Muscle layer of duodenum (tissue), 2 donors: ENCODE results near the gene YWHAG.
"Not testable (repeated sequence)": the region's sequence is repeated elsewhere in the genome, so short reads cannot be mapped to it uniquely, and the experiment has no call there.

Source experiments
- H3K27ac ChIP-seq: one replicate; pipeline ENCODE4 v1.7.0; 2013; ENCODE audit warnings: mild to moderate bottlenecking, low read length
- H3K27me3 ChIP-seq: one replicate; pipeline ENCODE4 v1.7.0; 2013; ENCODE audit warnings: low read depth, mild to moderate bottlenecking, control low read depth, low read length
- H3K36me3 ChIP-seq, 2 donors: one replicate each; pipeline ENCODE4 v1.7.0; 2013; ENCODE audit warnings: low read length in 2 of 2, control low read depth in 1 of 2, mild to moderate bottlenecking in 1 of 2; ENCODE audit not compliant: insufficient read depth in 2 of 2, control insufficient read depth in 1 of 2
- H3K4me1 ChIP-seq, 2 donors: one replicate each; pipeline ENCODE4 v1.7.0; 2013; ENCODE audit warnings: low read length in 2 of 2, mild to moderate bottlenecking in 2 of 2, control low read depth in 1 of 2, moderate library complexity in 1 of 2; ENCODE audit not compliant: insufficient read depth in 2 of 2, control insufficient read depth in 1 of 2
- H3K4me3 ChIP-seq, 2 donors: one replicate each; pipeline ENCODE4 v1.7.0; 2013; ENCODE audit warnings: low read length in 2 of 2, low read depth in 1 of 2, mild to moderate bottlenecking in 1 of 2
- H3K9me3 ChIP-seq, 2 donors: one replicate each; pipeline ENCODE4 v1.7.0; 2013; ENCODE audit warnings: low read length in 2 of 2, control low read depth in 1 of 2, mild to moderate bottlenecking in 1 of 2; ENCODE audit not compliant: control insufficient read depth in 1 of 2
- donor health status: healthy.

The YWHAG gene

DNA sequence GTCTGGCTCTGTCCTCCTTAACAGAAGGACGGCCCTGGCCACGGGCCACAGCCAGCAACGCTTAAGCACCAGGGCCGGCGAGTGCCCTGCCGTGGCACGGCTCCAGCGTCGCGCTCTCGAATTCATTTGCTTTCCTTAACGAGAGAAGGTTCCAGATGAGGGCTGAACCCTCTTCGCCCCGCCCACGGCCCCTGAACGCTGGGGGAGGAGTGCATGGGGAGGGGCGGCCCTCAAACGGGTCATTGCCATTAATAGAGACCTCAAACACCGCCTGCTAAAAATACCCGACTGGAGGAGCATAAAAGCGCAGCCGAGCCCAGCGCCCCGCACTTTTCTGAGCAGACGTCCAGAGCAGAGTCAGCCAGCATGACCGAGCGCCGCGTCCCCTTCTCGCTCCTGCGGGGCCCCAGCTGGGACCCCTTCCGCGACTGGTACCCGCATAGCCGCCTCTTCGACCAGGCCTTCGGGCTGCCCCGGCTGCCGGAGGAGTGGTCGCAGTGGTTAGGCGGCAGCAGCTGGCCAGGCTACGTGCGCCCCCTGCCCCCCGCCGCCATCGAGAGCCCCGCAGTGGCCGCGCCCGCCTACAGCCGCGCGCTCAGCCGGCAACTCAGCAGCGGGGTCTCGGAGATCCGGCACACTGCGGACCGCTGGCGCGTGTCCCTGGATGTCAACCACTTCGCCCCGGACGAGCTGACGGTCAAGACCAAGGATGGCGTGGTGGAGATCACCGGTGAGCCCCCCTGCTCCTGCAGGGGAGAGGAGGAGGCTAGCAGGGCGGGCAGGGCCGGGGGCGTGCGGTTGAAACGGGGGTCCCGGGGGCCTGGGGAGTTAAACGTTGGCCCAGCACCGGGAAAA lies 56.2 kb downstream of the YWHAG start, which contains the start of gene HSPB1:
Gene HSPB1 (plus strand): TSS at position 327 of the 855 bp plus-strand sequence. CDS start 40 bp downstream, at position 367.
- H3K4me1 ChIP-seq = peaks cover 6 to 32% of the 10 kb centered on the region in 2 donors
- H3K4me3 ChIP-seq = peak within 1 kb of the TSS; percentile 67 to 95
- H3K27ac ChIP-seq = peak within 1 kb of the TSS; percentile 82
- H3K27me3 ChIP-seq = no peaks in the 10 kb centered on the region
- no peaks in the 10 kb centered on the region for H3K9me3 ChIP-seq
- peaks cover 0 to 7% of the 10 kb centered on the region in 2 donors for H3K36me3 ChIP-seq

DNA sequence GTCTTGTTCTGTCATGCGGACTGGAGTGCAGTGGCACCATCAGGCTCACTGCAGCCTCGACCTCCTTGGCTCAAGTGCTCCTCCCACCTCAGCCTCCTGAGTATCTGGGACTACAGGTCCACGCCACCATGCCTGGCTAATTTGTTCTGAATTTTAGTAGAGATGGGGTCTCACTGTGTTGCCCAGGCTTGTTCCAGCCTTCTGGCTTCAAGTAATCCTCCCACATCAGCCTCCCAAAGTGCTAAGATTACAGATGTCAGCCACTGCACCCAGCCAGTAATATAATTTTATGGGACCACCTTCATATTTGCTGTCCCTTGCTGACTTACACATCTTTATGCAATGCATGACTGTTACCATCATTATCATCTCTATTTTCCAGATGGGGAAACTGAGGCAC lies 57.8 kb downstream of the YWHAG start:
- Histone ChIP-seq H3K27me3 (no peaks in the 10 kb centered on the region), H3K4me1 (peaks cover 9 to 21% of the 10 kb centered on the region in 2 donors), H3K9me3 (no peaks in the 10 kb centered on the region), H3K4me3 (no peak overlapping the region), H3K36me3 (peaks cover 0 to 7% of the 10 kb centered on the region in 2 donors), H3K27ac (no peak overlapping the region)

- H3K27me3 ChIP-seq = no peaks in the 10 kb centered on the region
- no peak overlapping the region for H3K4me3 ChIP-seq
- H3K27ac ChIP-seq = peak overlapping the region; percentile 47
- no peaks in the 10 kb centered on the region for H3K9me3 ChIP-seq
- H3K36me3 ChIP-seq = peaks cover 0 to 7% of the 10 kb centered on the region in 2 donors
- peaks cover 9 to 19% of the 10 kb centered on the region in 2 donors for H3K4me1 ChIP-seq
Observed at GRCh38 chr7:76300166-76300731, 58.5 kb downstream of the YWHAG start.

DNA sequence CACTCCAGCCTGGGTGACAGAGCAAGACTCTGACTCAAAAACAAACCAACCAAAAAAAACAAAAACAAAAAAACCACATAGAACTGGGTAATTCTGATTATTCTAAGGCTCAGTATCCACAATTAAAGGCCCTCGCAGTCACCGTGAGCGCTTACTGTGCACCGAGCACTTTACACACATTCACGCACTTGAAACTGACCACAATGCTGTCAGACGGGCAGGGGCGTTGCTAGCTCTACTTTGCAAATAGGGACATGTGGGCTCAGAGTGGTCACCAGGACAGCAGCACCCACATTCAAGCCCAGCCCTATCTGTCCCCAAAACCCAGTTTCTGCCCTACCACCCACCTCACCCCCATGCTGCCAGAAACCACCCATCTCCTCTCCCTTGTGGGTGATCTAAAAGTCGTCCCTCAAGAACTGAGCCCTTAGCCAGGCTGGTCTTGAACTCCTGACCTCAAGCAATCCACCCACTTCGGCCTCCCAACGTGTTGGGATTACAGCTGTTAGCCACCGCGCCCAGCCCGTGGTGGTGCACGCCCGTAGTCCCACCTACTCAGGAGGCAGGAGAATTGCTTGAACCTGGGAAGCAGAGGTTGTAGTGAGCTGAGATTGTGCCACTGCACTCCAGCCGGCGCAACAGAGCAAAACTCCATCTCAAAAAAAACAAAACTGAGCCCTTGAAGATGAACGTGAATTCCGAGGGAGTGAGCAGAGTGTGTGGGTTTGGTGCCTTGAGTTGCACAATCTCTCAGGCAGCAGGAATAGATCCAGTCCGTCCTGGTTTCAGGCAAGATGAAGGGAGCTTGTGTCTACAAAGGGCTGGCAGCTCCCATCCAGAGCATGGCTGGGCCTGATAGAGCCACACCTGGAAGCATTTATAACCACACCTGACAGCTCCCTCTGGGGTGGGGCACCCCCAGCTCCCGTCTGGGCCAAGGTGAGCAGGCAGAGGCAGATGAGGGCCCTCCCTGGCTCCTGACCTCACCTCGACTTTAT lies 61.7 kb downstream of the YWHAG start:
- no peaks in the 10 kb centered on the region for H3K27me3 ChIP-seq
- H3K4me1 ChIP-seq = peaks cover 4 to 32% of the 10 kb centered on the region in 2 donors
- peaks cover 0 to 4% of the 10 kb centered on the region in 2 donors for H3K36me3 ChIP-seq
- peak overlapping the region in 1 of 2 donors; percentile 0 for H3K4me3 ChIP-seq
- H3K27ac ChIP-seq = peak overlapping the region; percentile 94
- H3K9me3 ChIP-seq = no peaks in the 10 kb centered on the region

DNA sequence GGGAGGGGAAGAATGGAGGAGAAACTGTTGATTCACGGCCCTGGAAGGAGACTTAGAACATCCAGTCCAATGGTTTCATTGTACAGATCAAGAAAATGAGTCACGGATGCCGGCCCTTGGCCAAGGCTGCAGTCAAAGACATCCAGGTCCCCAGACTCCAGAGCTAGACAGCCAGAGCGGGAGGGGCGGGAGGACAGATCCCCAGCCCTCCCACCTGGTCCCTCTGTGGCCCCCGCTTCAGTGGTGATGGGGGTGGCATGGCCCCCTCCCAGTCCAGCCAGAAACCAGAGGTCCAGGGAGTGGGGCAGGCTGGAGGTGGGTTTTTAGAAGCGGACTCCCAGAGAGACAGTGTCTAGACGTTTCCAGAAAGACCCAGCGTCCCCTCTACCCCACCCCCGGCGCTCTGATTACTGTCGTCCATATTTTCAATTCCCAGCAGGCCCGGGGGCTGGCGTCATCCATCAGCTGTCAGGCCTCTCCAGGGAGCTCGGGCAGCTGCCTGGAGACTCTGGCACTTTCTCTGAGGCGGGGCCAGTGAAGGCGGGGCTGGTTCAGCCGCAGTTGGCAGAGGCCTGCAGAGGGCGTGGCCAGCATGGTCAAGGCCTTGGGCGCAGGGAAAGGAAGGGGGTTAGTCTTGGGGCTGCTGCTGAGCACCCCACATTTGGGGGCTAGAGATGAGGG lies 64.3 kb downstream of the YWHAG start:
- H3K27me3 ChIP-seq = no peaks in the 10 kb centered on the region
- H3K9me3 ChIP-seq = no peaks in the 10 kb centered on the region
- H3K36me3 ChIP-seq = peaks cover 0 to 4% of the 10 kb centered on the region in 2 donors
- H3K4me3 ChIP-seq = peak overlapping the region in 1 of 2 donors; percentile 52
- peaks cover 4 to 41% of the 10 kb centered on the region in 2 donors for H3K4me1 ChIP-seq
- peak overlapping the region; percentile 90 for H3K27ac ChIP-seq

GRCh38 chr7:76293407-76293901 lies 65.3 kb downstream of the YWHAG start:
- Histone ChIP-seq H3K4me3 (peak overlapping the region in 1 of 2 donors; percentile 52), H3K4me1 (peaks cover 4 to 41% of the 10 kb centered on the region in 2 donors), H3K36me3 (peaks cover 0 to 4% of the 10 kb centered on the region in 2 donors), H3K9me3 (no peaks in the 10 kb centered on the region), H3K27ac (peak overlapping the region; percentile 90), H3K27me3 (no peaks in the 10 kb centered on the region)

GRCh38 chr7:76292911-76293310 lies 65.9 kb downstream of the YWHAG start:
- not testable (repeated sequence) for H3K27me3 ChIP-seq, H3K36me3 ChIP-seq, H3K9me3 ChIP-seq
- Histone ChIP-seq H3K27ac (peak overlapping the region; percentile 90), H3K4me3 (peak overlapping the region in 1 of 2 donors; percentile 52), H3K4me1 (peaks cover 4 to 41% of the 10 kb centered on the region in 2 donors)

GRCh38 chr7:76292213-76292573 lies 66.6 kb downstream of the YWHAG start:
- Histone ChIP-seq H3K27ac (peak overlapping the region; percentile 96), H3K4me3 (peak overlapping the region; percentile 37 to 50), H3K36me3 (peaks cover 0 to 4% of the 10 kb centered on the region in 2 donors), H3K4me1 (peaks cover 0 to 39% of the 10 kb centered on the region in 2 donors), H3K9me3 (no peaks in the 10 kb centered on the region), H3K27me3 (no peaks in the 10 kb centered on the region)

DNA sequence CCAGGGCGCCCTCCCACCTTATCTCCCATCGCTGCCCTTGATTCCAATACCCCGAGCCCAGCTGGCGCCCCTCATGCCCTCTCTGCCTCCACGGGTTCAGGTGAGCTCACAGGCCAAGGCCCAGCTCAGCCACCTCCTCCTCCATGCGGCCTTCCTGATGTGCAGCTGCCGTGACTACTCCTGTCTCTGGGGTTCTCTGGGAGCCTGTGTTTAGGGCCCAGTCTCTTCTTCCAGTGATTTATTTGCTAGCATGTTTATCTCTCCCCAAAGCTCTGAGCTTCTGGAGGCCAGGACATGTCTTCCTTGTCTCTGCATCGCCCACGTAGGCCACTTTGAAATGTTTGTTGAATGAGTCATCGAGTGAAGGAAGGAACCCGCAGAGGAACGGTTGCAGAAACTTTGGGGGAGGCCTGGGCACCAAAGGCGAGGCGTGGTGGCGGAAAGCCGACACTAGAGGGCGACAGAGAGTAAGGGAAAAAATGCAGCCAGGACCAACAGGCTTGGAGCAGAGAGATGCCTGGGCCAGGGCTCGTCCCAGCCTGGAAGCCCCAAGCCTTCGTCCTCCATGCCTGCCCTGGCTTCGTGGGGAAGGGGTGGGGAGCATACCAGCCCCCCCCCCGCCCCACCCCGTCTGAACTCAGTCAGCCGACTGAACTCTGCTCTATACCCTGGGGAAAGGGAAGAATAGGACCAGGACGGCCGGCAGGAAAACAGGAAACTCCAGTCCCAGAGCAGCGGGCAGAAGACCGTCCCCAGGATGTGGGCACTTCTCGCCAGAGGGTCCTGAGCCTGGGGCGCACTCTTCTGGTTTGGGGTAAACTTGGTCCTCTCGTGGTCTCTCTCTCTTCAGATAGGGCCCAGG lies 67.2 kb downstream of the YWHAG start:
- H3K27me3 ChIP-seq = no peaks in the 10 kb centered on the region
- H3K36me3 ChIP-seq = peaks cover 0 to 4% of the 10 kb centered on the region in 2 donors
- peak overlapping the region; percentile 96 for H3K27ac ChIP-seq
- H3K4me3 ChIP-seq = peak overlapping the region; percentile 37 to 50
- H3K4me1 ChIP-seq = peaks cover 0 to 36% of the 10 kb centered on the region in 2 donors
- H3K9me3 ChIP-seq = no peaks in the 10 kb centered on the region
